ENCODE measurements around the gene MBIP. TPM values are rescaled to one million over a fixed set of nuclear protein-coding genes. Genes with fewer than 3 reads are reported as not detected.

The MBIP gene
- total and polyA plus RNA-seq, 2 experiments from 2014 or later: 24.4 to 49.7 TPM

DNA sequence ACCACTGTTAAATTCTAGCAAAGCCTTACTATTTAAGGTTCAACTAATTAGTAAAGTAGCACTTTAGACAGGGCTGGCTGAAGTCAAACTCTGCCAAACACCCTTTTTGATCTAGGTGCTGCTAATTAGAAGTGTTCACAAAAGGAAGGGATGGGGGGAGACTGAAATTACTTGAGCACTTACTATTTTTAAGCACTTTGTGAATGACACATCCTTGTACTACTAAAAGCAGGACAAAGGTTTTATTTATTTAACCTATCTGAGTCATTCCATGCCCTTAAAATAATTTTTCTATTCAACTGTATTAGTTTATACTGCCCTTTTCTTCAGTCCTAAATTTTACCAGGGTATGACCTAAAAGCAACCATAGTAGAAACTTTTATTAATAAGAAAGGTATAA, 20.1 kb downstream of the MBIP start:
- TF ChIP-seq CREB1 (CRISPR knock-in tag; IDR thresholded peaks at IDR 0.05; ENCODE audit: low read depth): no peak
- TF ChIP-seq, protein P1, sequence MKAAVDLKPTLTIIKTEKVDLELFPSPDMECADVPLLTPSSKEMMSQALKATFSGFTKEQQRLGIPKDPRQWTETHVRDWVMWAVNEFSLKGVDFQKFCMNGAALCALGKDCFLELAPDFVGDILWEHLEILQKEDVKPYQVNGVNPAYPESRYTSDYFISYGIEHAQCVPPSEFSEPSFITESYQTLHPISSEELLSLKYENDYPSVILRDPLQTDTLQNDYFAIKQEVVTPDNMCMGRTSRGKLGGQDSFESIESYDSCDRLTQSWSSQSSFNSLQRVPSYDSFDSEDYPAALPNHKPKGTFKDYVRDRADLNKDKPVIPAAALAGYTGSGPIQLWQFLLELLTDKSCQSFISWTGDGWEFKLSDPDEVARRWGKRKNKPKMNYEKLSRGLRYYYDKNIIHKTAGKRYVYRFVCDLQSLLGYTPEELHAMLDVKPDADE (IDR thresholded peaks at IDR 0.05): no peak
- TF ChIP-seq, protein P2, sequence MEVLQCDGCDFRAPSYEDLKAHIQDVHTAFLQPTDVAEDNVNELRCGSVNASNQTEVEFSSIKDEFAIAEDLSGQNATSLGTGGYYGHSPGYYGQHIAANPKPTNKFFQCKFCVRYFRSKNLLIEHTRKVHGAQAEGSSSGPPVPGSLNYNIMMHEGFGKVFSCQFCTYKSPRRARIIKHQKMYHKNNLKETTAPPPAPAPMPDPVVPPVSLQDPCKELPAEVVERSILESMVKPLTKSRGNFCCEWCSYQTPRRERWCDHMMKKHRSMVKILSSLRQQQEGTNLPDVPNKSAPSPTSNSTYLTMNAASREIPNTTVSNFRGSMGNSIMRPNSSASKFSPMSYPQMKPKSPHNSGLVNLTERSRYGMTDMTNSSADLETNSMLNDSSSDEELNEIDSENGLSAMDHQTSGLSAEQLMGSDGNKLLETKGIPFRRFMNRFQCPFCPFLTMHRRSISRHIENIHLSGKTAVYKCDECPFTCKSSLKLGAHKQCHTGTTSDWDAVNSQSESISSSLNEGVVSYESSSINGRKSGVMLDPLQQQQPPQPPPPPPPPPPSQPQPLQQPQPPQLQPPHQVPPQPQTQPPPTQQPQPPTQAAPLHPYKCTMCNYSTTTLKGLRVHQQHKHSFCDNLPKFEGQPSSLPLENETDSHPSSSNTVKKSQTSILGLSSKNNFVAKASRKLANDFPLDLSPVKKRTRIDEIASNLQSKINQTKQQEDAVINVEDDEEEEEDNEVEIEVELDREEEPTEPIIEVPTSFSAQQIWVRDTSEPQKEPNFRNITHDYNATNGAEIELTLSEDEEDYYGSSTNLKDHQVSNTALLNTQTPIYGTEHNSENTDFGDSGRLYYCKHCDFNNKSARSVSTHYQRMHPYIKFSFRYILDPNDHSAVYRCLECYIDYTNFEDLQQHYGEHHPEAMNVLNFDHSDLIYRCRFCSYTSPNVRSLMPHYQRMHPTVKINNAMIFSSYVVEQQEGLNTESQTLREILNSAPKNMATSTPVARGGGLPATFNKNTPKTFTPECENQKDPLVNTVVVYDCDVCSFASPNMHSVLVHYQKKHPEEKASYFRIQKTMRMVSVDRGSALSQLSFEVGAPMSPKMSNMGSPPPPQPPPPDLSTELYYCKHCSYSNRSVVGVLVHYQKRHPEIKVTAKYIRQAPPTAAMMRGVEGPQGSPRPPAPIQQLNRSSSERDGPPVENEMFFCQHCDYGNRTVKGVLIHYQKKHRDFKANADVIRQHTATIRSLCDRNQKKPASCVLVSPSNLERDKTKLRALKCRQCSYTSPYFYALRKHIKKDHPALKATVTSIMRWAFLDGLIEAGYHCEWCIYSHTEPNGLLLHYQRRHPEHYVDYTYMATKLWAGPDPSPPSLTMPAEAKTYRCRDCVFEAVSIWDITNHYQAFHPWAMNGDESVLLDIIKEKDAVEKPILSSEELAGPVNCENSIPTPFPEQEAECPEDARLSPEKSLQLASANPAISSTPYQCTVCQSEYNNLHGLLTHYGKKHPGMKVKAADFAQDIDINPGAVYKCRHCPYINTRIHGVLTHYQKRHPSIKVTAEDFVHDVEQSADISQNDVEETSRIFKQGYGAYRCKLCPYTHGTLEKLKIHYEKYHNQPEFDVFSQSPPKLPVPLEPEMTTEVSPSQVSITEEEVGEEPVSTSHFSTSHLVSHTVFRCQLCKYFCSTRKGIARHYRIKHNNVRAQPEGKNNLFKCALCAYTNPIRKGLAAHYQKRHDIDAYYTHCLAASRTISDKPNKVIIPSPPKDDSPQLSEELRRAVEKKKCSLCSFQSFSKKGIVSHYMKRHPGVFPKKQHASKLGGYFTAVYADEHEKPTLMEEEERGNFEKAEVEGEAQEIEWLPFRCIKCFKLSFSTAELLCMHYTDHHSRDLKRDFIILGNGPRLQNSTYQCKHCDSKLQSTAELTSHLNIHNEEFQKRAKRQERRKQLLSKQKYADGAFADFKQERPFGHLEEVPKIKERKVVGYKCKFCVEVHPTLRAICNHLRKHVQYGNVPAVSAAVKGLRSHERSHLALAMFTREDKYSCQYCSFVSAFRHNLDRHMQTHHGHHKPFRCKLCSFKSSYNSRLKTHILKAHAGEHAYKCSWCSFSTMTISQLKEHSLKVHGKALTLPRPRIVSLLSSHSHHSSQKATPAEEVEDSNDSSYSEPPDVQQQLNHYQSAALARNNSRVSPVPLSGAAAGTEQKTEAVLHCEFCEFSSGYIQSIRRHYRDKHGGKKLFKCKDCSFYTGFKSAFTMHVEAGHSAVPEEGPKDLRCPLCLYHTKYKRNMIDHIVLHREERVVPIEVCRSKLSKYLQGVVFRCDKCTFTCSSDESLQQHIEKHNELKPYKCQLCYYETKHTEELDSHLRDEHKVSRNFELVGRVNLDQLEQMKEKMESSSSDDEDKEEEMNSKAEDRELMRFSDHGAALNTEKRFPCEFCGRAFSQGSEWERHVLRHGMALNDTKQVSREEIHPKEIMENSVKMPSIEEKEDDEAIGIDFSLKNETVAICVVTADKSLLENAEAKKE (CRISPR knock-in tag; IDR thresholded peaks at IDR 0.05): no peak
- TF ChIP-seq NANOG (IDR thresholded peaks at IDR 0.05; ENCODE audit: borderline replicate concordance): no peak
- TF ChIP-seq ZNF331 (CRISPR knock-in tag; IDR thresholded peaks at IDR 0.05; ENCODE audit: low read depth): no peak
- TF ChIP-seq, protein P3, sequence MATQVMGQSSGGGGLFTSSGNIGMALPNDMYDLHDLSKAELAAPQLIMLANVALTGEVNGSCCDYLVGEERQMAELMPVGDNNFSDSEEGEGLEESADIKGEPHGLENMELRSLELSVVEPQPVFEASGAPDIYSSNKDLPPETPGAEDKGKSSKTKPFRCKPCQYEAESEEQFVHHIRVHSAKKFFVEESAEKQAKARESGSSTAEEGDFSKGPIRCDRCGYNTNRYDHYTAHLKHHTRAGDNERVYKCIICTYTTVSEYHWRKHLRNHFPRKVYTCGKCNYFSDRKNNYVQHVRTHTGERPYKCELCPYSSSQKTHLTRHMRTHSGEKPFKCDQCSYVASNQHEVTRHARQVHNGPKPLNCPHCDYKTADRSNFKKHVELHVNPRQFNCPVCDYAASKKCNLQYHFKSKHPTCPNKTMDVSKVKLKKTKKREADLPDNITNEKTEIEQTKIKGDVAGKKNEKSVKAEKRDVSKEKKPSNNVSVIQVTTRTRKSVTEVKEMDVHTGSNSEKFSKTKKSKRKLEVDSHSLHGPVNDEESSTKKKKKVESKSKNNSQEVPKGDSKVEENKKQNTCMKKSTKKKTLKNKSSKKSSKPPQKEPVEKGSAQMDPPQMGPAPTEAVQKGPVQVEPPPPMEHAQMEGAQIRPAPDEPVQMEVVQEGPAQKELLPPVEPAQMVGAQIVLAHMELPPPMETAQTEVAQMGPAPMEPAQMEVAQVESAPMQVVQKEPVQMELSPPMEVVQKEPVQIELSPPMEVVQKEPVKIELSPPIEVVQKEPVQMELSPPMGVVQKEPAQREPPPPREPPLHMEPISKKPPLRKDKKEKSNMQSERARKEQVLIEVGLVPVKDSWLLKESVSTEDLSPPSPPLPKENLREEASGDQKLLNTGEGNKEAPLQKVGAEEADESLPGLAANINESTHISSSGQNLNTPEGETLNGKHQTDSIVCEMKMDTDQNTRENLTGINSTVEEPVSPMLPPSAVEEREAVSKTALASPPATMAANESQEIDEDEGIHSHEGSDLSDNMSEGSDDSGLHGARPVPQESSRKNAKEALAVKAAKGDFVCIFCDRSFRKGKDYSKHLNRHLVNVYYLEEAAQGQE (IDR thresholded peaks at IDR 0.05; ENCODE audit: unreplicated experiment): no peak
- no peak for TF ChIP-seq JUNB (IDR thresholded peaks at IDR 0.05; ENCODE audit: unreplicated experiment)
- TF ChIP-seq, protein P4, sequence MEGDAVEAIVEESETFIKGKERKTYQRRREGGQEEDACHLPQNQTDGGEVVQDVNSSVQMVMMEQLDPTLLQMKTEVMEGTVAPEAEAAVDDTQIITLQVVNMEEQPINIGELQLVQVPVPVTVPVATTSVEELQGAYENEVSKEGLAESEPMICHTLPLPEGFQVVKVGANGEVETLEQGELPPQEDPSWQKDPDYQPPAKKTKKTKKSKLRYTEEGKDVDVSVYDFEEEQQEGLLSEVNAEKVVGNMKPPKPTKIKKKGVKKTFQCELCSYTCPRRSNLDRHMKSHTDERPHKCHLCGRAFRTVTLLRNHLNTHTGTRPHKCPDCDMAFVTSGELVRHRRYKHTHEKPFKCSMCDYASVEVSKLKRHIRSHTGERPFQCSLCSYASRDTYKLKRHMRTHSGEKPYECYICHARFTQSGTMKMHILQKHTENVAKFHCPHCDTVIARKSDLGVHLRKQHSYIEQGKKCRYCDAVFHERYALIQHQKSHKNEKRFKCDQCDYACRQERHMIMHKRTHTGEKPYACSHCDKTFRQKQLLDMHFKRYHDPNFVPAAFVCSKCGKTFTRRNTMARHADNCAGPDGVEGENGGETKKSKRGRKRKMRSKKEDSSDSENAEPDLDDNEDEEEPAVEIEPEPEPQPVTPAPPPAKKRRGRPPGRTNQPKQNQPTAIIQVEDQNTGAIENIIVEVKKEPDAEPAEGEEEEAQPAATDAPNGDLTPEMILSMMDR (conservative IDR thresholded peaks at IDR 0.05; ENCODE audit: low read depth in 2 of 2): no peak
- TF ChIP-seq POLR2AphosphoS5 (IDR thresholded peaks at IDR 0.05; ENCODE audit: low read depth): no peak
- no peak for TF ChIP-seq STAT1 (IDR thresholded peaks at IDR 0.05; ENCODE audit: unreplicated experiment)
- TF ChIP-seq EZH2 (IDR thresholded peaks at IDR 0.05; ENCODE audit: low read depth, unreplicated experiment): no peak
- TF ChIP-seq EZH2phosphoT487 (IDR thresholded peaks at IDR 0.05; ENCODE audit: unreplicated experiment): no peak
- TF ChIP-seq ZNF114 (CRISPR knock-in tag; IDR thresholded peaks at IDR 0.05): no peak
- Histone ChIP-seq H3K27ac (ENCODE audit: low read depth) (no peak overlapping the region), H3K36me3 (ENCODE audit: insufficient read depth) (peaks cover 28% of the 10 kb centered on the region), H3K4me3 (no peak overlapping the region), H3F3A (replicated peaks; ENCODE audit: low read depth) (no peaks in the 10 kb centered on the region), H3K4me1 (ENCODE audit: insufficient read depth) (peaks cover 5% of the 10 kb centered on the region; the same call in 1 of the 2 replicates), H4K20me1 (replicated peaks; ENCODE audit: insufficient read depth) (no peaks in the 10 kb centered on the region), H3K4me2 (no peak overlapping the region), H3K9me2 (ENCODE audit: insufficient read depth) (0 out of 2 replicates have a peak, but pooled peaks cover 3% of the 10 kb centered on the region), H3K79me2 (replicated peaks; ENCODE audit: insufficient read depth) (no peaks in the 10 kb centered on the region), H3K27me3 (ENCODE audit: insufficient read depth) (no peaks in the 10 kb centered on the region), H2AFZ (no peak overlapping the region)
- Mint-ChIP-seq H3K27ac (no peak overlapping the region), H3K9me3 (no peaks in the 10 kb centered on the region), H3K27me3 (ENCODE audit: insufficient read depth, low read depth, poor library complexity) (peaks cover 1% of the 10 kb centered on the region), H3K4me3 (no peak overlapping the region), H3K4me1 (peaks cover 15% of the 10 kb centered on the region), H3K36me3 (ENCODE audit: low read depth) (peaks cover 54% of the 10 kb centered on the region)
- ATAC-seq: no peak
- DNase-seq (ENCODE audit: low spot score): no peak
